Activated CD8-positive, alpha-beta memory T cell treated with anti-CD3 and anti-CD28 coated beads, Interleukin-2, amount 50 U/mL, for 1 hour (primary cell): ENCODE results near the gene LCN12.
A peak's percentile ranks its signal among the peaks of the same experiment; 100 is the strongest.

Experiments
- DNase-seq: peaks from one replicate; pipeline ENCODE4 v3.0.0-alpha.2; 2020; ENCODE audit errors: extremely low read depth

Gene LCN12

GRCh38 chr9:136974817-136975535 lies 22.9 kb downstream of the LCN12 start:
- no peak for DNase-seq

- DNase-seq = no peak
Observed at GRCh38 chr9:136975644-136976043, 23.6 kb downstream of the LCN12 start.

GRCh38 chr9:136977223-136977622 lies 25.1 kb downstream of the LCN12 start, which contains the start of gene PTGDS:
Gene PTGDS (plus strand): TSS chr9:136977504. CDS start chr9:136977579, 75 bp downstream.
- no peak for DNase-seq

DNA sequence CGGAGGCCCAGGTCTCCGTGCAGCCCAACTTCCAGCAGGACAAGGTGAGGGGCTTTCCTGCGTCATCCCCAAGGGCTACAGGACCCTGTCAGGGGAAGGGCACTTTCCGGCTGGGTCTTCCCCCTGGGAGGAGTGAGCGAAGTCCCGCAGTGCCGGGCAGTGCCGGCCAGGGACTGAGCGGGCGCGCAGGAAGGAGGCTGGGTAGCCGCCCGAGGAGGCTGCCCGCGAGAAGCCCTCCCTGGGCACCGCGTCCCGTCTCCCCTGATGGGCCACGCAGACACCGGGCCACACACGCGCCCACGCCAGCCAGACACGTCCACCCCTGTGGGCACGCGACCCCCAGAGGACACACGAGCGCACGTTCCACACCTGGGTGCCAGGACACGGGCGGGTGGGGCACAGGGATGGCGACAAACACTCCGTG lies 25.6 kb downstream of the LCN12 start:
- DNase-seq = no peak

GRCh38 chr9:136978073-136978864 lies 26.2 kb downstream of the LCN12 start:
- DNase-seq = peak; percentile 40

GRCh38 chr9:136978865-136979544 lies 26.9 kb downstream of the LCN12 start:
- no peak for DNase-seq

GRCh38 chr9:136979769-136980587 lies 27.9 kb downstream of the LCN12 start:
- no peak for DNase-seq

GRCh38 chr9:136980669-136981478 lies 28.8 kb downstream of the LCN12 start:
- no peak for DNase-seq

GRCh38 chr9:136981588-136982231 lies 29.6 kb downstream of the LCN12 start:
- no peak for DNase-seq

DNA sequence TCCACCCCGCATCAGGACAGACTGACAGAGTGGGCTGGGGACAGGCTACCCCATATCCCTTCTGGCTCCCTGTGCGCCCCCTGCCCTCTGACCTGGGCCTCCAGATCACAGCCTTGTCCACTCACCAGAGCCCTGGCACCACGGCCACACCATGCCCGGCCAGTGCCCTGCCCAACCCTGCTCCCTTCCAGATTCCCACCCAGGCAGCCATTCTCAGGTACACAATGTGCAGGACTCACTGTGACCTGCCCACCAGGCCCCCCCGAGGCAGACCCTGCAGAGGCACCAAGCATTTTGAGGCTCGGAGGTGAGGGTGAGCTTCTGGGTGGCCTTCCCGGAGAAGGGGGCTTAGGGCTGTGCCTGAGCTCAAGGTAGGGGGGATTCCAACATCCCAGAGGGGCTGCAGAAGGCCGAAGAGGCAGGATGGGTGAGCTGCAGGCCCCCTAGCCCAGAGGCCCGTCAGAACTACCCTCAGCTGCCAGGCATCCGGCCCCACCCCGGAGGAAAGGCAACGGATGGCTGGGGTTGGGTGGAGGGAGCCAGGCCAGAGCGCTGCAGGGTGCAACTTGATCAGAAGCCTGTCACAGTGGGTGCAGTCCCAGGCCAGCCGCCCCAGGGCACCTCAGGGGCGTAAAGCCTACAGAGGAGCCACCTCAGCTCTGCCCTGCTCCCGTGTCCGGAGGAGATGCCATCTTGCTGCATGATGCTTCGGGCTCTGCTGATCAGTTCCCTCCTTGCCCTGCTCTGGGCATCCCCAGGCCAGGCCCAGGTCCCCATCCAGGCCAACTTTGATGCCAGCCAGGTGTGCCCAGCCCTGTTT lies 30.4 kb downstream of the LCN12 start, which contains the start of gene LCNL1:
LCNL1 (plus strand) TSS at position 762 of the 820 bp plus-strand sequence. CDS start 594 bp downstream, outside the sequence.
- no peak for DNase-seq

GRCh38 chr9:136983167-136983566 lies 31.1 kb downstream of the LCN12 start:
- no peak for DNase-seq

- DNase-seq = no peak
Observed at GRCh38 chr9:136983656-136984314, 31.7 kb downstream of the LCN12 start.

- no peak for DNase-seq
Observed at GRCh38 chr9:136984464-136985026, 32.5 kb downstream of the LCN12 start.

- no peak for DNase-seq
Observed at GRCh38 chr9:136985027-136985602, 33.0 kb downstream of the LCN12 start.

GRCh38 chr9:136985853-136986252 lies 33.8 kb downstream of the LCN12 start:
- no peak for DNase-seq

GRCh38 chr9:136988872-136989271 lies 36.8 kb downstream of the LCN12 start:
- DNase-seq = no peak

GRCh38 chr9:136990242-136990911 lies 38.3 kb downstream of the LCN12 start:
- DNase-seq = no peak
